CD14-positive monocyte (primary cell): Measurements from ENCODE around the gene TSHZ2. TPM values are rescaled to one million over a fixed set of nuclear protein-coding genes. Genes with fewer than 3 reads are reported as not detected.

Source experiments
- DNase-seq, 3 donors: peaks; one replicate each; pipeline ENCODE4 v3.0.0-alpha.2; 2011 to 2022
- H2AFZ ChIP-seq: 2 replicates; pipeline ENCODE4 v1.6.0; 2012; ENCODE audit warnings: mild to moderate bottlenecking, low read depth, low read length, inconsistent platforms; ENCODE audit not compliant: insufficient read depth, poor library complexity, severe bottlenecking
- H3K27ac ChIP-seq, 2 donors: 1 replicate in 1 of 2; 2 replicates in 1 of 2; pipeline ENCODE4 v1.5.1; 2012 to 2013; ENCODE audit warnings: low read length in 2 of 2, control low read depth in 1 of 2, inconsistent platforms in 1 of 2, low read depth in 1 of 2, mild to moderate bottlenecking in 1 of 2
- H3K27me3 ChIP-seq, 2 donors: one replicate each; pipeline versions ENCODE4 v1.6.0 to v1.6.1; 2011 to 2013; ENCODE audit warnings: low read length in 2 of 2; ENCODE audit not compliant: control insufficient read depth in 2 of 2, insufficient read depth in 2 of 2
- H3K36me3 ChIP-seq, 2 donors: replicated peaks in 1 of 2; 1 replicate in 1 of 2; 2 replicates in 1 of 2; pipeline versions ENCODE4 v1.5.1 to v1.6.1; 2012 to 2013; ENCODE audit warnings: low read length in 2 of 2, control low read depth in 1 of 2, inconsistent platforms in 1 of 2, mild to moderate bottlenecking in 1 of 2; ENCODE audit not compliant: insufficient read depth in 2 of 2, control insufficient read depth in 1 of 2
- H3K4me1 ChIP-seq, 2 donors: 1 replicate in 1 of 2; 2 replicates in 1 of 2; pipeline versions ENCODE4 v1.5.1 to v1.6.1; 2012 to 2013; ENCODE audit warnings: low read length in 2 of 2, control low read depth in 1 of 2, inconsistent platforms in 1 of 2, mild to moderate bottlenecking in 1 of 2, moderate library complexity in 1 of 2; ENCODE audit not compliant: insufficient read depth in 2 of 2, control insufficient read depth in 1 of 2
- H3K4me2 ChIP-seq: replicated peaks from 2 replicates; pipeline ENCODE3; 2012; ENCODE audit warnings: low read length, moderate library complexity, mild to moderate bottlenecking; ENCODE audit not compliant: poor library complexity, severe bottlenecking; ENCODE audit errors: extremely low read depth
- H3K4me3 ChIP-seq, 3 experiments: fragments of 200-600 bp in 1 of 3; sonication (generic) in 1 of 3; replicated peaks in 1 of 3; 1 replicate in 2 of 3; 2 replicates in 1 of 3; pipeline ENCODE4 v1.5.1; 2011 to 2013; ENCODE audit warnings: low read length in 3 of 3, mild to moderate bottlenecking in 3 of 3, control low read depth in 2 of 3, low read depth in 2 of 3, inconsistent platforms in 1 of 3, moderate library complexity in 1 of 3
- H3K79me2 ChIP-seq: 2 replicates; pipeline ENCODE4 v1.6.0; 2012; ENCODE audit warnings: mild to moderate bottlenecking, control low read depth, inconsistent platforms, low read length, moderate library complexity; ENCODE audit not compliant: insufficient read depth
- H3K9ac ChIP-seq: 2 replicates; pipeline ENCODE4 v1.6.0; 2017; ENCODE audit warnings: low read length, mild to moderate bottlenecking; ENCODE audit not compliant: insufficient read depth, poor library complexity, severe bottlenecking
- H3K9me3 ChIP-seq, 2 donors: replicated peaks in 1 of 2; 1 replicate in 1 of 2; 2 replicates in 1 of 2; pipeline versions ENCODE4 v1.5.1 to v1.6.1; 2012 to 2013; ENCODE audit warnings: low read length in 2 of 2, control low read depth in 1 of 2; ENCODE audit not compliant: control insufficient read depth in 1 of 2, insufficient read depth in 1 of 2
- H4K20me1 ChIP-seq: 2 replicates; pipeline ENCODE4 v1.6.0; 2012; ENCODE audit warnings: mild to moderate bottlenecking, low read length, control low read depth, moderate library complexity; ENCODE audit not compliant: insufficient read depth
- H3K27ac Mint-ChIP-seq, 7 donors: one replicate each; pipeline ENCODE4 v1.8.0; 2020; ENCODE audit warnings: mild to moderate bottlenecking in 7 of 7, mixed read lengths in 7 of 7, moderate library complexity in 6 of 7, inconsistent platforms in 2 of 7
- H3K27me3 Mint-ChIP-seq, 3 donors: one replicate each; pipeline ENCODE4 v1.8.0; 2021 to 2022; ENCODE audit warnings: low read depth in 3 of 3, mild to moderate bottlenecking in 3 of 3, mixed read lengths in 3 of 3, moderate library complexity in 3 of 3, inconsistent platforms in 1 of 3
- H3K36me3 Mint-ChIP-seq, 2 donors: one replicate each; pipeline ENCODE4 v1.8.0; 2020; ENCODE audit warnings: mixed read lengths in 2 of 2, inconsistent platforms in 1 of 2, mild to moderate bottlenecking in 1 of 2
- H3K4me1 Mint-ChIP-seq: one replicate; pipeline ENCODE4 v1.8.0; 2020; ENCODE audit warnings: mild to moderate bottlenecking, mixed read lengths
- H3K4me3 Mint-ChIP-seq, 2 donors: one replicate each; pipeline ENCODE4 v1.8.0; 2020; ENCODE audit warnings: mild to moderate bottlenecking in 2 of 2, mixed read lengths in 2 of 2, moderate library complexity in 1 of 2
- H3K9me3 Mint-ChIP-seq, 7 donors: one replicate each; pipeline ENCODE4 v1.8.0; 2020 to 2022; ENCODE audit warnings: mixed read lengths in 7 of 7, mild to moderate bottlenecking in 6 of 7, moderate library complexity in 6 of 7, inconsistent platforms in 2 of 7
- WGBS: methylation state at CpG from one replicate; pipeline ENCODE4 v1.1.5; 2013; ENCODE audit warnings: missing lambda C conversion rate; ENCODE audit not compliant: insufficient coverage; 5-methylcytosine and 5-hydroxymethylcytosine counted together
- intact Hi-C, 2 donors: fragments of 100-400 bp; cut with micrococcal nuclease; formaldehyde crosslinking; loops; one replicate each; pipeline versions ENCODE4 v1.15.0 to v1.15.1; 2023
- polyA plus RNA-seq, 3 donors: library from polyadenylated mRNA; depleted of rRNA in 1 of 3; unstranded in 2 of 3; stranded (reverse) in 1 of 3; fragments of 300-500 nt in 2 of 3; fragments of >200 nt in 1 of 3; fragmentation: Illumina TruSeq in 2 of 3; gene quantifications; 1 replicate in 2 of 3; 2 replicates in 1 of 3; pipeline ENCODE4 v1.2.3, GENCODE V29; 2012 to 2021
- TF ChIP-seq, protein P1 (sequence below): fragments of 200-600 bp; IDR thresholded peaks from one replicate; pipeline ENCODE4 v1.8.0; 2022; ENCODE audit warnings: antibody characterized with exemption, mild to moderate bottlenecking

Gene TSHZ2
- polyA plus RNA-seq, 3 donors, result not detected

DNA sequence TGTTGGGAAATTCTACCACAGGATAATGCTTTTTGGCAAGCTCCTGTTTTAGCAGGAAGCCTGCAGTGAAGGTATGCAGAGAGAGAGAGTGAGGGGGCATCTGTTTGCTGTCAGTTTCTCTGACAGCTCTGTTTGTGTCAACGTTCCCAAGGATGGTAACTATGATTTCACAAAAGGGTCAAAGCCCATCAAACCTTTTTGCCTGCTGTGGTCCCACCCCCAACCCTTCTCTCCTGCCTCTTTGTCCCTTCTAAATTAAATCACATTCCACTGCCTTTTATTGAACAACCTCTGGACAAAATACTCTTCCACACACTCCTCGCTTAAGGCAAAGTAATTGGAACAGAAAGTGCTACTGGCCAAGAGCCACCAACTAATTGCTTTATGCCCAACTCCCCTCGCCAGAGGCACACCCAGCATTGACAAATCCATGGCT lies 128.3 kb downstream of the TSHZ2 start:
- no peak overlapping the region for H3K27ac Mint-ChIP-seq

DNA sequence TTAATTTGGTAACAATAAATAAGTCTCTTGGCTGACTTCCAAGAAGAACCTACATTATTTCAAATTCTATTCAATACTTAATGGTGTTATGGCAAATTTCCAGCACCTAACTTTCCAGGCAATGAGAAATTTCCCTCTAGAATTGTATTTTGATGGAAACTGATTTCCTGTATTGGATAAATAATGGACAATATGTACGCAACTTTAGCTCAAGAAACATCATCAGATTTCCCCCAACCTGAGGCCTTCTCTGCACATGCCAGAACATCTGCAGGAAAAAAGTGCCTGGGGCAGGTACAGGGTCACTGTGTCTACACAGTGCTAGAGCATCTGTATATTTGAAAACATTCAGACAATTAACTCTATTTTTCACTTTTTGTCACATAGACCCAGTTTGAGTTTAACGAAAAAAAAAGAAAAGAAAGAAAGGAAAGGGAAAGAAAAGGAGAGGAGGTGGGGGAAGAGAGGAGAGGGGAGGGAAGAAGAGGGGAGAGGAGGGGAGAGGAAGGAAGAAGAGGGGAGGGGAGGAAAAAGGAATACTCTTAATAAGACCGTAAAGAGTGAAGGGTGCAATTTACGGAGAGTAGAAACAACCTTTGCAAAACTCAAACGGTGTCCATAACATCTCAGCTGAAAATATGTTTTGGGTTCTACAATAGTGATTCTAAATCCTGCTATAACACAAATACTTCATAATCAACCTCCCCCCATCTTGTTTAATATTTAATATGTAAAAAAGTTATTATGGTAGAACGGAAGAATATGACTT lies 130.0 kb downstream of the TSHZ2 start:
- 86% methylated on average over 1 of the region's 6 CpGs for WGBS

More for the DNA sequence above, 128.3 kb downstream of the TSHZ2 start:
- no peak for DNase-seq
- Histone ChIP-seq H3K9me3 (no peaks in the 10 kb centered on the region), H3K4me3 (no peak overlapping the region), H3K27me3 (no peaks in the 10 kb centered on the region), H3K4me1 (no peaks in the 10 kb centered on the region), H2AFZ (no peak overlapping the region), H3K9ac (no peak overlapping the region), H3K79me2 (no peaks in the 10 kb centered on the region), H3K36me3 (no peaks in the 10 kb centered on the region), H3K27ac (no peak overlapping the region), H4K20me1 (no peaks in the 10 kb centered on the region), H3K4me2 (no peak overlapping the region)
- no peaks in the 10 kb centered on the region for H3K36me3 Mint-ChIP-seq
- peaks cover 0 to 3% (median 1%) of the 10 kb centered on the region in 3 donors for H3K27me3 Mint-ChIP-seq
- peak overlapping the region in 1 of 2 donors; percentile 9 for H3K4me3 Mint-ChIP-seq
- WGBS, result 50% methylated on average over 2 of the region's 3 CpGs
- H3K4me1 Mint-ChIP-seq, result no peaks in the 10 kb centered on the region
- H3K9me3 Mint-ChIP-seq, result peaks cover 2 to 10% (median 7%) of the 10 kb centered on the region in 7 donors
- TF ChIP-seq, protein P1, sequence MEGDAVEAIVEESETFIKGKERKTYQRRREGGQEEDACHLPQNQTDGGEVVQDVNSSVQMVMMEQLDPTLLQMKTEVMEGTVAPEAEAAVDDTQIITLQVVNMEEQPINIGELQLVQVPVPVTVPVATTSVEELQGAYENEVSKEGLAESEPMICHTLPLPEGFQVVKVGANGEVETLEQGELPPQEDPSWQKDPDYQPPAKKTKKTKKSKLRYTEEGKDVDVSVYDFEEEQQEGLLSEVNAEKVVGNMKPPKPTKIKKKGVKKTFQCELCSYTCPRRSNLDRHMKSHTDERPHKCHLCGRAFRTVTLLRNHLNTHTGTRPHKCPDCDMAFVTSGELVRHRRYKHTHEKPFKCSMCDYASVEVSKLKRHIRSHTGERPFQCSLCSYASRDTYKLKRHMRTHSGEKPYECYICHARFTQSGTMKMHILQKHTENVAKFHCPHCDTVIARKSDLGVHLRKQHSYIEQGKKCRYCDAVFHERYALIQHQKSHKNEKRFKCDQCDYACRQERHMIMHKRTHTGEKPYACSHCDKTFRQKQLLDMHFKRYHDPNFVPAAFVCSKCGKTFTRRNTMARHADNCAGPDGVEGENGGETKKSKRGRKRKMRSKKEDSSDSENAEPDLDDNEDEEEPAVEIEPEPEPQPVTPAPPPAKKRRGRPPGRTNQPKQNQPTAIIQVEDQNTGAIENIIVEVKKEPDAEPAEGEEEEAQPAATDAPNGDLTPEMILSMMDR, result no peak
- intact Hi-C loops, result no loop called here

More for the DNA sequence above, 130.0 kb downstream of the TSHZ2 start:
- Histone ChIP-seq H3K27ac (no peak overlapping the region), H3K27me3 (no peaks in the 10 kb centered on the region), H3K79me2 (no peaks in the 10 kb centered on the region), H3K4me1 (no peaks in the 10 kb centered on the region), H3K9ac (no peak overlapping the region), H3K4me3 (no peak overlapping the region), H3K36me3 (no peaks in the 10 kb centered on the region), H4K20me1 (no peaks in the 10 kb centered on the region), H2AFZ (no peak overlapping the region), H3K9me3 (no peaks in the 10 kb centered on the region), H3K4me2 (no peak overlapping the region)
- no peak overlapping the region for H3K4me3 Mint-ChIP-seq
- TF ChIP-seq, protein P1, result no peak
- peaks cover 0 to 4% (median 3%) of the 10 kb centered on the region in 3 donors for H3K27me3 Mint-ChIP-seq
- H3K9me3 Mint-ChIP-seq, result peaks cover 0 to 8% (median 4%) of the 10 kb centered on the region in 7 donors
- no peaks in the 10 kb centered on the region for H3K36me3 Mint-ChIP-seq
- DNase-seq, result no peak
- no peaks in the 10 kb centered on the region for H3K4me1 Mint-ChIP-seq
- intact Hi-C loops, result no loop called here
- no peak overlapping the region for H3K27ac Mint-ChIP-seq
